SW480 (cell line): Measurements from ENCODE around the gene OSBP2.

ENCODE experiments used
- DNase-seq: peaks from one replicate; pipeline ENCODE4 v3.0.0-alpha.2; 2016; ENCODE audit warnings: low spot score

OSBP2 gene

DNA sequence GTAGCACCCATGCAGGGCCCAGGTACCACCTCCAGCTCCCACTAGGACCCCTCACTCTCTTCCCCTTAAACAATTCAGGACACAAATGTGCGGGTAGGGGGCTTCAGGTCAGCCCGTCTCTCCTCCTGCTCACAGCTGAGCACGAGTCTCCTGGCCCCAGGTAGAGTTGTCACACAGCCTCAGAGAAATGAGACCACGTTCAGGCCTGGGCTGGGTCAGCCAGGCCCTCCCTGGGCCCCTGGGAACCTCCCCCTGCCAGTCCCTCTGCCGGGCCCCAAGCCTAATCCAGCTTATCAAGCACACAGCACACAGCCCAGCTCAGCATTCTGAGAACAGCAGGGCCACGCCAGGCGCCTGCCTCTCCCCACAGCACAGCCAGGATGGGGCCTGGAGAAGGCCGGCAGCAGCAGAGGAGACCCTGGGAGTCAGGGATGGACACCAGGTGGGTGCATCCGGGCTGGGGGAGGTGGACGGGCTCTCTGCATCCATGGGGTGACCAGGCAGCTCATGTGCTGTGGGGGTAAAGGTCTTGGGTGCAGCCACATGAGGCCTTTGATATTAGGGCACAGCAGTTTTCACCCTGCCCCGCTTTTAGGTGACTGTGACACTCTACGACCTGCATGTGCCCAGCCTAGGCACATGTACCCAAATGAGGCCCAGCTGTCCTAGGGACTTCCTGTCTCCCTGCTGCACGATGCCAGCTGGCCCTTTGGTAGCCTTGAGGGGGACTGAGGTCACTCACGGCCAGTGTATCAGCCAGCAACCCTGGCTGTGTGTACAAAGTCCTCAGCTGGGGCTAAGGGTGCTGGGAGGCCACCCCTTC lies 186.9 kb downstream of the OSBP2 start:
- no peak for DNase-seq

GRCh38 chr22:30882184-30882717 lies 187.6 kb downstream of the OSBP2 start:
- no peak for DNase-seq

GRCh38 chr22:30882974-30883533 lies 188.4 kb downstream of the OSBP2 start:
- no peak for DNase-seq

DNA sequence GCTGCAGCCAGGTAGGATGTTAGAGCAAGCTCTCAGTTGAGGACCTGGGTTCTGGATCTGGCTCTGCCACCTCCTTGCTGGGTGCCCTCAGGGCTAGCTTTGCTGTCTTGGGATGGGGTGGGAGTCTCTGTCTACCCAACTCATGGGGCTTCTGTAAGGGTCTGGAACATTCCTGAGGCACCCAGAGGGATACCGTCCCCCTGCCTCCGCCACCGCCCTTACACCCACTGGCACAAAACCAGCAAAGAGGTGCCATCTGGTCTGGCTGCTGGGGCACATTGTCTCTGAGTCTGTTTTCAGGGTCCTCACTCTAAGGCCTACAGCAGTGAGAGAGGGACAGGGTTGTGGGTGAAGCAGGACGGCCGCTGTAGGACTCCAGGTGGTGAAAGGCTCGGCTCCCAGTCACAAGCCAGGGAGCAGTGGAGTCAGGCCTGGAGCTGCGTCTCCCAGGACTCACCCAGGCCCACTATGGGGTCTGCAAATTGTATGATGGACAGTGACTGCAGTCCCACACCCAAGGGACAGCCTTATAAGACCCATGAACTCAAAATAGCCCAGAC lies 189.0 kb downstream of the OSBP2 start:
- no peak for DNase-seq

GRCh38 chr22:30884211-30885000 lies 189.7 kb downstream of the OSBP2 start:
- DNase-seq: no peak

DNA sequence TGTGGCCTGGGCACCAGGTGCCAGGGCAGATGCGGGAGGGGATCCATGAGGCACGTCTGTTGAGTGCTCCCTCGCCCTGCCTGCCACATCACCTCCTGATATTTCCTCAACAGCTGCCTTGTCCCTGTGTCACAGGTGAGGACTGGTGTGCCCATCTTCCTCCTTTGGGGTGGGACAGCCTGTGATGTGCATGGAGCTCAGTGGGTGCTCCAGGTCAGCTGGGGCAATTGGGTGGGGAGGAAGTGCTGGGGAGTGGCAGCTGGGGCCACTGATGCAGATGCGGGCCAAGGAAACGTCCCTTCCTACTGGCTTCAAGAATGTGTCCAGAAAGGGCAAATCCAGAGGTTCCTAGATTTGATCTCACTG lies 190.3 kb downstream of the OSBP2 start:
- DNase-seq: no peak

DNA sequence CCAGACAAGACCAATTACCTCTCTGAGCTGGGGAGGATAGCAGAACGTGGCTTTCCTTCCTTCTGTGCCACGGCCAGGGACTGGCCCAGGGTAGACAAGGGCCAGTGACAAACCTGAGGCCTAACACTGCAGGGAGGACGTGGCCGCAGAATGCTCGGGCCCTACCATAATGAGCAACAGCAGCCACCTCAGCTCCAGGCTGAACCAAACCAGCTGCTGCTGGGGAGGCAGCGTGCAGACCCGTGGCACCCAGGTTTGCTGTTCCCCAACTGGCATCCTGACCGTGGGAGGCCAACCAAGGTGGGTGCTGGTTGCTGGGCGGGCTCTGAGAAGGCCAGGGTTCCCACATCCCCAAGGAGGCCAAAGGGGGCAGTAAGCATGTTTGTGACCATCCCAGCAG lies 190.9 kb downstream of the OSBP2 start:
- no peak for DNase-seq

DNA sequence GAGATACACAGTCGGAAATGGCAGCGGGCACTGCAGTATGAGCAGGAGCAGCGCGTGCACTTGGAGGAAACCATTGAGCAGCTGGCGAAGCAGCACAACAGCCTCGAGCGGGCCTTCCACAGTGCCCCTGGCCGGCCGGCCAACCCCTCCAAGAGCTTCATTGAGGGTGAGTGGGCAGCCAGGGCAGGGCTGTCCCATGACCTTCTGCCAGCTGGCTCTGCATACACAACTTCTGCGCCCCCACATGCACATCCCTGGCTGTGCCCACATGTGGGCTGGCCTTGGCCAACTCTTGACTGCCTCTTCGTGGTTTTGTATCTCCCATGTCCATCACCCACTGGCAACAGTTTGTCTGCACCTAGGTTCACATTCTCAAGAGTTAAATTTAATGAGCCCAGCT lies 192.8 kb downstream of the OSBP2 start:
- no peak for DNase-seq

- DNase-seq: no peak
Measured at GRCh38 chr22:30887861-30888260, 193.2 kb downstream of the OSBP2 start.

- no peak for DNase-seq
Measured at GRCh38 chr22:30889268-30889995, 194.8 kb downstream of the OSBP2 start.

- DNase-seq: no peak
Measured at GRCh38 chr22:30889996-30890480, 195.4 kb downstream of the OSBP2 start.

DNA sequence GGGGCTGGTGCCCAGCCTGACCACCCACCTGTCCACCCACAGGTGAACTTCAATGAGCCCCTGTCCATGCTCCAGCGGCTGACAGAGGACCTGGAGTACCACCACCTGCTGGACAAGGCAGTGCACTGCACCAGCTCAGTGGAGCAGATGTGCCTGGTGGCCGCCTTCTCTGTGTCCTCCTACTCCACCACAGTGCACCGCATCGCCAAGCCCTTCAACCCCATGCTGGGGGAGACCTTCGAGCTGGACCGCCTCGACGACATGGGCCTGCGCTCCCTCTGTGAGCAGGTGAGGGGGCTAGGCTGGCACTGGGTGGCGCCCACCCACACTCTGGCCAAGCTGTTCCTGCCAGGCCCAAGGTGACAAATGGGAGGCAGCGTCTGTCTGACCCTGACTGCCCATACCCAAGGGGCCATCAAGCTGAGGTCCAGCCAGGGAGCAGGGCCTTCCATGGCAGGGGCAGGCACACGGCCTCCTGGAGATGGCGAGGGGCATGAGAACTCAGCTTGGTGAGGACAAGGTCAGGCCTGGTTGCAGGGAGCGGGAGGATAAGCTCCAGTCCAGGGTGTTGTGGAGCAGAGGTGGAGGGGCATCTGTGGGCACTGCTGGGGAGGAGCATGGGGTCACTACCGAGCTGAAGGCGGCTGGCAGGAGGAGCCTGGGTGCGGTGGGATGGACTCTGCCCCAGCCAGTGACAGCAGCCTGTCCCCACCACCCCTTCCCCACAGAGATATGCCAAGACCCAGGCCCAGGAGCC lies 196.2 kb downstream of the OSBP2 start:
- DNase-seq: peak; percentile 20

DNA sequence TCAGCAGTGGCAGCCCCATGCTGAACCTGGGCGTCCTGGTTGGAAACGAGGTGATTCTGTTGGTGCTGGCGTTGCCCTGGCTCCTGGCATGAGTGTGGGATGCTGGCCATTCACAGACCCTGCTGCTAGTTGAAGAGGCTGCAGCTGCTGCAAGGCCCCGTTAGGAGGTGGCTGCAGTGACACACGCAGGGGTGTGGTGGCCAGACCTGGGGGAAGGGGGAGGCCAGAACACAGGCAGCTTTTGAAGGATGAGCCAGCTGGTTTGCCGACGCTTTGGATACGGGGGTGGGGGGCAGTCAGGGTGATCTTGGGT lies 196.7 kb downstream of the OSBP2 start:
- DNase-seq: no peak

GRCh38 chr22:30891781-30892180 lies 197.1 kb downstream of the OSBP2 start:
- DNase-seq: no peak

- no peak for DNase-seq
Measured at GRCh38 chr22:30892286-30892685, 197.6 kb downstream of the OSBP2 start.

GRCh38 chr22:30892731-30893221 lies 198.1 kb downstream of the OSBP2 start:
- no peak for DNase-seq

DNA sequence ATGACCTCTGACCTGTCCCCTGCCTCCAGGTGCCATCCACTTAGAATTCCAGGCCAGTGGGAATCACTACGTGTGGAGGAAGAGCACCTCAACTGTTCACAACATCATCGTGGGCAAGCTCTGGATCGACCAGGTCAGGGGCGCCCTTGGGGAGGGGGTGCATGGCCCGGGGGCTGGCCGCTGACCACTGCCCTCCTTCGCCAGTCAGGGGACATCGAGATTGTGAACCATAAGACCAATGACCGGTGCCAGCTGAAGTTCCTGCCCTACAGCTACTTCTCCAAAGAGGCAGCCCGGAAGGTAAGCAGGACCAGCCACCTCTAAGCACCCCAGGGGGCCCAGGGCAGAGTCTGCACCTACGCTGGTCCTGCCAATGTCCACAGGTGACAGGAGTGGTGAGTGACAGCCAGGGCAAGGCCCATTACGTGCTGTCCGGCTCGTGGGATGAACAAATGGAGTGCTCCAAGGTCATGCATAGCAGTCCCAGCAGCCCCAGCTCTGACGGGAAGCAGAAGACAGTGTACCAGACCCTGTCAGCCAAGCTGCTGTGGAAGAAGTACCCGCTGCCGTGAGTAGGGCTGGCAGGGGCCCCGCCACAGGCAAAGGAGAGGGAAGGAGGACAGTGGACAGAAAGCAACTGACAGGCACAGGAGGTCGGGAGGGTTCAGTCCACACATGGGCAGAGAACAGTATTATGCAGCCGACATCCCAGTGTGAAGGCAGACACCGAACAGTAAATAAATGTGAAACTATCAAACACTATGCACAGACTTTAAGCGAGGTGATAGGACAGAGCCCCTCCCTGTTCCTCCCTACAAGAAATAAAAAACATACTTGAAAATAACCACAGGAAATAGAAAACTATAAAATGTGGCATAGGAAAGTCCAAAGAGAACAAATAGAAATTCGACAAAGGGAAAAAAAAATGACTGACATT lies 199.0 kb downstream of the OSBP2 start:
- no peak for DNase-seq

GRCh38 chr22:30894371-30894740 lies 199.7 kb downstream of the OSBP2 start:
- no peak for DNase-seq

DNA sequence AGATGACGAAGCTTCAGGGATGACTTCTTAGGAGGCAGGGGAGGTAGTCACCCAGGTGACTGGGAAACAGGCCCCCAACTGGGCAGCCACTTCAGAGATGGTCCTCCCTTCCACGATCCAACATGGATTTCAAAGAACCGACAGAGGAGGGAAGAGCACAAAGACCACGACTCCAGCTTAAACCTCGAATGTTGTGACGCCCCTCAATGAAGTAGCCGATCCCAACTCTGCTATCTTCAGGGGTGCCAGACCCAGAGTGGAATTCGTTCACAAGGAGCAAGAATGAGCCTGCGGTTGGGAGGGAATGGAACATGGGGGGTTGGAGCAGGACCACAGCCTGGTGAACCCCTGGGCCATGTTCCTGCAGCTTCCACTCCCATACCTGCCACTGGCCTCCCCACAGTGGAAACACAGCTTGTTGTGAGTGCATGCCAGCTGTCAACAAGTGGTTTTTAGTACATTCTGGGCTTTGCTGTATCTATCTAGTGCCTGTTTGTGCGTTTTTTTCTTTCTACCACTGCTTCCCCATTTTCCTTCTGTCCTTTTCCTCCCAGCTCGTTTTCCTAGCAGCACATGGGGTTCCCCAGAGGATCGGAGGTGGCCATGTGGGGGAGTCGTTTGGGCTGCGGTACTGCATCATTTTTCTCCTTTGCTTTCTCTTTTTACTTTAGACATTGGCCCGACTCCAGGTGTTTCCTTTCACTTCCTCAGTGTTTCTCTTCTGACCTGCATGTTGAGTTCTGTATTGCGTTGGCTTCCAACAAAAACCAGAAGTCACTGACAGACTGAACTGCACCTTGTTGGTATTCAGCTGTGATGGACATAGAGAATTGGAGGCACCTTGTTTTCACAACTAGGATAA lies 208.1 kb downstream of the OSBP2 start:
- DNase-seq: no peak
